WTC11 (cell line): ENCODE data around the gene CCDC6.

Experiments
- ATF2 ChIP-seq: sonication (generic); formaldehyde crosslinking; IDR thresholded peaks from 2 replicates; pipeline ENCODE4 v1.8.1; 2022; ENCODE audit warnings: low read depth, missing genetic modification reagents, borderline replicate concordance
- ATF3 ChIP-seq: sonication (generic); formaldehyde crosslinking; conservative IDR thresholded peaks from 2 replicates; pipeline ENCODE4 v1.8.1; 2022; ENCODE audit warnings: mild to moderate bottlenecking, missing genetic modification reagents
- CTCF ChIP-seq: fragments of 200-600 bp; IDR thresholded peaks from 2 replicates; pipeline ENCODE4 v1.8.0; 2022; ENCODE audit warnings: antibody characterized with exemption
- GABPB1 ChIP-seq: sonication (generic); formaldehyde crosslinking; IDR thresholded peaks from 2 replicates; pipeline ENCODE4 v1.8.1; 2023; ENCODE audit warnings: mild to moderate bottlenecking, missing genetic modification reagents
- HMGA2 ChIP-seq: fragments of 250-450 bp; sonication (Bioruptor Pico); IDR thresholded peaks from 2 replicates; pipeline ENCODE4 v1.4.0; 2021; ENCODE audit warnings: mild to moderate bottlenecking, moderate library complexity
- MAX ChIP-seq: sonication (generic); formaldehyde crosslinking; IDR thresholded peaks from 2 replicates; pipeline ENCODE4 v1.8.0; 2022; ENCODE audit warnings: mild to moderate bottlenecking, missing genetic modification reagents
- NR3C1 ChIP-seq: sonication (generic); formaldehyde crosslinking; conservative IDR thresholded peaks from 2 replicates; pipeline ENCODE4 v1.8.1; 2023; ENCODE audit warnings: low read depth, mild to moderate bottlenecking, missing genetic modification reagents
- PRRX2 ChIP-seq: fragments of 250-450 bp; sonication (Bioruptor Pico); IDR thresholded peaks from 2 replicates; pipeline ENCODE4 v1.8.0; 2021; ENCODE audit warnings: mild to moderate bottlenecking
- RELA ChIP-seq: sonication (generic); formaldehyde crosslinking; IDR thresholded peaks from 2 replicates; pipeline ENCODE4 v1.8.1; 2022; ENCODE audit warnings: missing genetic modification reagents, mild to moderate bottlenecking, borderline replicate concordance
- SMAD3 ChIP-seq: sonication (generic); formaldehyde crosslinking; IDR thresholded peaks from 2 replicates; pipeline ENCODE4 v1.8.0; 2022; ENCODE audit warnings: missing genetic modification reagents, mild to moderate bottlenecking, borderline replicate concordance
- TCF7 ChIP-seq: sonication (generic); formaldehyde crosslinking; IDR thresholded peaks from 2 replicates; pipeline ENCODE4 v1.8.0; 2022; ENCODE audit warnings: mild to moderate bottlenecking, low read depth, missing genetic modification reagents, moderate library complexity
- ZNF263 ChIP-seq: sonication (generic); formaldehyde crosslinking; IDR thresholded peaks from 2 replicates; pipeline ENCODE4 v1.8.1; 2022; ENCODE audit warnings: low read depth, mild to moderate bottlenecking, moderate library complexity, missing genetic modification reagents
- ZNF512 ChIP-seq: sonication (generic); formaldehyde crosslinking; IDR thresholded peaks from 2 replicates; pipeline ENCODE4 v1.8.1; 2022; ENCODE audit warnings: missing genetic modification reagents, borderline replicate concordance

- TF ChIP-seq CTCF = no peak; the same call in 1 of the 2 replicates
- no peak for TF ChIP-seq ATF3 (CRISPR knock-in tag)
- TF ChIP-seq RELA (CRISPR knock-in tag) = no peak; the same call in 1 of the 2 replicates
- TF ChIP-seq TCF7 (CRISPR knock-in tag) = no peak
- TF ChIP-seq ATF2 (CRISPR knock-in tag) = no peak; the same call in 1 of the 2 replicates
- TF ChIP-seq HMGA2 (CRISPR knock-in tag) = no peak
- peak; percentile 95 for TF ChIP-seq MAX (CRISPR knock-in tag)
- no peak for TF ChIP-seq SMAD3 (CRISPR knock-in tag)
- TF ChIP-seq GABPB1 (CRISPR knock-in tag) = no peak
- TF ChIP-seq ZNF512 (CRISPR knock-in tag) = no peak
- TF ChIP-seq NR3C1 (CRISPR knock-in tag) = no peak
- TF ChIP-seq ZNF263 (CRISPR knock-in tag) = no peak
- no peak for TF ChIP-seq PRRX2 (CRISPR knock-in tag)
Observed at GRCh38 chr10:59906417-59907202, at the start of gene CCDC6.
